H1 (cell line): ENCODE measurements around the gene CHCHD3.

Experiments
- CTCF ChIP-seq, 3 experiments: IDR thresholded peaks; 1 replicate in 2 of 3; 2 replicates in 1 of 3; pipeline versions ENCODE4 v1.5.1 to v1.6.1; 2011; ENCODE audit warnings: low read length in 3 of 3, mild to moderate bottlenecking in 3 of 3, inconsistent platforms in 2 of 3, low read depth in 1 of 3, moderate library complexity in 1 of 3; ENCODE audit not compliant: insufficient read depth in 1 of 3; ENCODE audit errors: control extremely low read depth in 1 of 3
- EP300 ChIP-seq, 2 experiments: IDR thresholded peaks; 1 replicate in 1 of 2; 2 replicates in 1 of 2; pipeline ENCODE4 v1.6.1; 2011 to 2012; ENCODE audit warnings: low read depth in 2 of 2, low read length in 2 of 2, mild to moderate bottlenecking in 2 of 2, borderline replicate concordance in 1 of 2, inconsistent platforms in 1 of 2, moderate library complexity in 1 of 2
- EZH2 ChIP-seq: fragments of 200-600 bp; sonication (generic); IDR thresholded peaks from 2 replicates; pipeline ENCODE4 v1.7.1; 2012; ENCODE audit warnings: low read depth, mild to moderate bottlenecking, moderate library complexity, low read length, inconsistent platforms; ENCODE audit not compliant: severe bottlenecking
- HDAC6 ChIP-seq: IDR thresholded peaks from one replicate; pipeline ENCODE4 v1.7.1; 2012; ENCODE audit warnings: low read depth, mild to moderate bottlenecking, inconsistent platforms, low read length, moderate library complexity
- JUN ChIP-seq: IDR thresholded peaks from 2 replicates; pipeline ENCODE4 v1.6.1; 2011; ENCODE audit warnings: low read depth, mild to moderate bottlenecking, improper control_type of control experiment, low read length
- POLR2A ChIP-seq, 2 experiments: IDR thresholded peaks; 1 replicate in 1 of 2; 2 replicates in 1 of 2; pipeline ENCODE4 v1.6.1; 2011; ENCODE audit warnings: low read depth in 2 of 2, low read length in 2 of 2, mild to moderate bottlenecking in 2 of 2; ENCODE audit errors: control extremely low read depth in 1 of 2
- SIRT6 ChIP-seq: IDR thresholded peaks from one replicate; pipeline ENCODE4 v1.7.1; 2012; ENCODE audit warnings: low read length, inconsistent platforms
- SP1 ChIP-seq: IDR thresholded peaks from 2 replicates; pipeline ENCODE4 v1.6.1; 2011; ENCODE audit warnings: low read depth, low read length
- USF2 ChIP-seq: IDR thresholded peaks from 2 replicates; pipeline ENCODE4 v1.6.1; 2011; ENCODE audit warnings: low read length, improper control_type of control experiment
- ZNF274 ChIP-seq: IDR thresholded peaks from 2 replicates; pipeline ENCODE4 v1.7.0; 2012; ENCODE audit warnings: low read length, borderline replicate concordance; ENCODE audit errors: extremely low read depth

GRCh38 chr7:132991615-132992587, 90.0 kb downstream of the CHCHD3 start:
- no peak for TF ChIP-seq POLR2A (IDR thresholded peaks at IDR 0.05; ENCODE audit: control extremely low read depth in 1 of 2, low read depth in 2 of 2, low read length in 2 of 2)
- no peak for TF ChIP-seq EZH2
- no peak for TF ChIP-seq CTCF (IDR thresholded peaks at IDR 0.05; ENCODE audit: control extremely low read depth in 1 of 3, insufficient read depth in 1 of 3, low read depth in 1 of 3, low read length in 3 of 3)
- no peak for TF ChIP-seq SIRT6
- no peak for TF ChIP-seq JUN
- TF ChIP-seq SP1 = no peak
- no peak for TF ChIP-seq ZNF274
- TF ChIP-seq EP300 (IDR thresholded peaks at IDR 0.05; ENCODE audit: borderline replicate concordance in 1 of 2, low read depth in 2 of 2, low read length in 2 of 2) = no peak
- TF ChIP-seq HDAC6 = no peak
- TF ChIP-seq USF2 = no peak
